GM12874 (cell line): ENCODE results near the gene ITGAL.

Experiments used
- TF ChIP-seq, protein P1 (sequence below): IDR thresholded peaks from 2 replicates; pipeline ENCODE4 v1.5.1; 2011; ENCODE audit warnings: low read depth, mild to moderate bottlenecking, control low read depth, low read length, moderate library complexity; ENCODE audit not compliant: insufficient read depth

The ITGAL gene

GRCh38 chr16:30528799-30529457 lies 56.4 kb downstream of the ITGAL start:
- TF ChIP-seq, protein P1, sequence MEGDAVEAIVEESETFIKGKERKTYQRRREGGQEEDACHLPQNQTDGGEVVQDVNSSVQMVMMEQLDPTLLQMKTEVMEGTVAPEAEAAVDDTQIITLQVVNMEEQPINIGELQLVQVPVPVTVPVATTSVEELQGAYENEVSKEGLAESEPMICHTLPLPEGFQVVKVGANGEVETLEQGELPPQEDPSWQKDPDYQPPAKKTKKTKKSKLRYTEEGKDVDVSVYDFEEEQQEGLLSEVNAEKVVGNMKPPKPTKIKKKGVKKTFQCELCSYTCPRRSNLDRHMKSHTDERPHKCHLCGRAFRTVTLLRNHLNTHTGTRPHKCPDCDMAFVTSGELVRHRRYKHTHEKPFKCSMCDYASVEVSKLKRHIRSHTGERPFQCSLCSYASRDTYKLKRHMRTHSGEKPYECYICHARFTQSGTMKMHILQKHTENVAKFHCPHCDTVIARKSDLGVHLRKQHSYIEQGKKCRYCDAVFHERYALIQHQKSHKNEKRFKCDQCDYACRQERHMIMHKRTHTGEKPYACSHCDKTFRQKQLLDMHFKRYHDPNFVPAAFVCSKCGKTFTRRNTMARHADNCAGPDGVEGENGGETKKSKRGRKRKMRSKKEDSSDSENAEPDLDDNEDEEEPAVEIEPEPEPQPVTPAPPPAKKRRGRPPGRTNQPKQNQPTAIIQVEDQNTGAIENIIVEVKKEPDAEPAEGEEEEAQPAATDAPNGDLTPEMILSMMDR: no peak

DNA sequence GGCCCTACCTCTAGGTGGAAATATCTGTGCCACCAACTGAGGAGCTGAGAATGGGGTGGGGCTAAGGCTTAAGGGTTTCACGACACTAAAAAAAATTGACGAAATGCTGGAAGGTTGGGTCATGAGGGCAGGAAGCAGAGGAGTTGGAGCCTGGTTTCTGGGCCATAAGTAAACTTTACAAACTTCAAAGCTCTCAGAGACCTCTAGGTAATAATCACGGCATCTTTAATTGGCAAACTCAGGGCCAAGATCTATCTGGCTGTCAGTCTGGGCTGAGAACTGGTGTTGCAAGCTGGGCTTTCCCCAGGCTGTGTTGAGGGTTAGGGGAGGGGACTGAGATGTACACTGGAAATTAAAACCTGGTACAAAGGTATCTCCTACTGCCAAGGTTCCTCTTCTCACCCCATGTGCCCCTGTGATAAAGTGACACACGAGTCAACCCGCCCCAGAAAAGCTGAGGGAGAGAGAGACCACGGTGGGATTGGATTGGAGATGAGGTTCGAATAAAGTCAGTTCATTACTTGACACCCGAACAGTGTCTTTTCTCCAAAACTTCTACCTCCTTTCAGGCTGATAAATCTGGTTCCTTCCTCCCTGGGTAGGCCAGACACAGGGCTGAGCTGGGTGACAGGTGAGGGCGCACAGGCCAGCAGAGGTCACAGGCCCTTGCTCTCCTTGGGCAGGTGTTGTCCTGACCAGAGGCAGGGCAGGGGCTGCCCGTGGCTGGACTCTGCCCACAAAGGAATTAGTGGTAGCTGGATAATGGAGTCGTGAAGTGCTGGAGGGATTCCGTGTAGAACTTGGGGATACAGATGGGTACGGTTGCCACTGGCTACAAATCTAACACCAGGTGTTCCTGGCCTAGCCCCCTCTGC lies 57.9 kb downstream of the ITGAL start:
- TF ChIP-seq, protein P1: no peak

- TF ChIP-seq, protein P1: no peak
These were observed 60.0 kb downstream of the ITGAL start for GRCh38 chr16:30532285-30533145.

DNA sequence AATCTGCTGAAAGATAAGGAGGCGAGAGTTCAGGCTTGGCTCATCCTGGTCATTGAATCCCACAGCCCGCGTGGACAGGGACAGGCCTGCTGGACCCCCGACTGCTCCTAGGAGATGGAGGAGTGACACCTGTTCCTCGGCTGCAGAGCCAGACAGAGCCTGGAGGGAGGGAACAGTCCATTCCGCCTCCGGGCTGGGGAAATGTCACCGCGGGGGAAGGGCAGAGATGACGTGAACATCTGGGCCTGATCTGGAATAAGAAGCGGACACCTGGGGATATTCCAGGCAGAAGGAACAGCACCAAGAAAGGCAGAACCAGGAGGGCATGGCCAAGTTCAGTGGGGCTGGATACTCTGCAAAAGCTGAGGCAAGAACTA lies 60.6 kb downstream of the ITGAL start:
- TF ChIP-seq, protein P1: no peak

- TF ChIP-seq, protein P1: no peak
These were observed 61.3 kb downstream of the ITGAL start for GRCh38 chr16:30533748-30534367.

- TF ChIP-seq, protein P1: no peak
These were observed 62.0 kb downstream of the ITGAL start, which contains the start of gene ZNF747 for GRCh38 chr16:30534368-30535105. ZNF747 (minus strand) TSS chr16:30534858; CDS start chr16:30534679, 179 bp downstream.
